ENCODE data around the gene FRMD4A. TPM values are rescaled to one million over a fixed set of nuclear protein-coding genes. Genes with fewer than 3 reads are reported as not detected.
"Not testable (repeated sequence)": the region's sequence is repeated elsewhere in the genome, so short reads cannot be mapped to it uniquely, and the experiment has no call there.

The FRMD4A gene
- total RNA-seq, 2 donors from 2014 or later = 18.9 to 46.1 TPM

GRCh38 chr10:13829790-13830189 is 500.9 kb downstream of the FRMD4A start:
- TF ChIP-seq CTCF (IDR thresholded peaks at IDR 0.05) (no peak), POLR2A (IDR thresholded peaks at IDR 0.05) (no peak)
- no peak for ATAC-seq
- no peak for DNase-seq
- Histone ChIP-seq H3K4me1 (no peaks in the 10 kb centered on the region), H3K27me3 (no peaks in the 10 kb centered on the region), H3K27ac (no peak overlapping the region), H3K9me3 (no peaks in the 10 kb centered on the region), H3K36me3 (replicated peaks in 1 of 2; ENCODE audit: insufficient read depth in 1 of 2, low read depth in 2 of 2) (no peaks in the 10 kb centered on the region), H3K4me3 (no peak overlapping the region)
- 77 to 79% methylated on average over 5 of the region's 5 CpGs for WGBS, 2 donors
- intact Hi-C loops (cut with DNase I) = no loop called here

- H3K27me3 ChIP-seq; H3K4me1 ChIP-seq; ATAC-seq; intact Hi-C loops (cut with DNase I); H3K27ac ChIP-seq; DNase-seq; H3K4me3 ChIP-seq; H3K36me3 ChIP-seq (replicated peaks in 1 of 2; ENCODE audit: insufficient read depth in 1 of 2, low read depth in 2 of 2); H3K9me3 ChIP-seq: not testable (repeated sequence)
- 79 to 80% methylated on average over 6 of the region's 6 CpGs for WGBS, 2 donors
Measured at GRCh38 chr10:13828284-13828683, 502.4 kb downstream of the FRMD4A start.

- H3K4me3 ChIP-seq = no peak overlapping the region
- no peaks in the 10 kb centered on the region for H3K36me3 ChIP-seq (replicated peaks in 1 of 2; ENCODE audit: insufficient read depth in 1 of 2, low read depth in 2 of 2)
- no peaks in the 10 kb centered on the region for H3K9me3 ChIP-seq
- no peak overlapping the region for H3K27ac ChIP-seq
- no peaks in the 10 kb centered on the region for H3K4me1 ChIP-seq
- WGBS, 2 donors = 84 to 85% methylated on average over 18 of the region's 18 CpGs
- no peaks in the 10 kb centered on the region for H3K27me3 ChIP-seq
- intact Hi-C loops (cut with DNase I) = no loop called here
- ATAC-seq (no peak), DNase-seq (no peak)
- TF ChIP-seq CTCF (IDR thresholded peaks at IDR 0.05) = no peak
- no peak for TF ChIP-seq POLR2A (IDR thresholded peaks at IDR 0.05)
Measured at GRCh38 chr10:13827076-13827797, 503.5 kb downstream of the FRMD4A start.

- 86 to 89% methylated on average over 9 of the region's 9 CpGs for WGBS, 2 donors
- TF ChIP-seq CTCF (IDR thresholded peaks at IDR 0.05) = no peak
- TF ChIP-seq POLR2A (IDR thresholded peaks at IDR 0.05) = no peak
- no peak for ATAC-seq
- H3K27ac ChIP-seq = no peak overlapping the region
- DNase-seq = no peak
- H3K9me3 ChIP-seq = no peaks in the 10 kb centered on the region
- intact Hi-C loops (cut with DNase I) = no loop called here
- no peaks in the 10 kb centered on the region for H3K36me3 ChIP-seq (replicated peaks in 1 of 2; ENCODE audit: insufficient read depth in 1 of 2, low read depth in 2 of 2)
- H3K4me1 ChIP-seq = no peaks in the 10 kb centered on the region
- no peaks in the 10 kb centered on the region for H3K27me3 ChIP-seq
- no peak overlapping the region for H3K4me3 ChIP-seq
Measured at GRCh38 chr10:13823709-13824405, 506.9 kb downstream of the FRMD4A start.

- TF ChIP-seq POLR2A (IDR thresholded peaks at IDR 0.05) (no peak), CTCF (IDR thresholded peaks at IDR 0.05) (no peak)
- Histone ChIP-seq H3K4me1 (no peaks in the 10 kb centered on the region), H3K27me3 (no peaks in the 10 kb centered on the region), H3K9me3 (no peaks in the 10 kb centered on the region), H3K27ac (no peak overlapping the region), H3K36me3 (replicated peaks in 1 of 2; ENCODE audit: insufficient read depth in 1 of 2, low read depth in 2 of 2) (no peaks in the 10 kb centered on the region), H3K4me3 (no peak overlapping the region)
- 75 to 81% methylated on average over 8 of the region's 8 CpGs for WGBS, 2 donors
- intact Hi-C loops (cut with DNase I) = no loop called here
- ATAC-seq (no peak), DNase-seq (no peak)
Measured at GRCh38 chr10:13823096-13823708, 507.5 kb downstream of the FRMD4A start.
